Measurements from ENCODE around the gene VWA1. TPM values are rescaled to one million over a fixed set of nuclear protein-coding genes. Genes with fewer than 3 reads are reported as not detected.

VWA1 gene
- total RNA-seq, 2 donors from 2014 or later, result 47.1 to 55.5 TPM

- WGBS, 2 donors, result 53 to 83% methylated on average over 7 to 21 of the region's 21 CpGs
- no peaks in the 10 kb centered on the region for H3K9me3 ChIP-seq
- peak overlapping the region; percentile 2 to 78 (median 70) for H3K27ac ChIP-seq
- ATAC-seq (peak; percentile 20), DNase-seq (no peak)
- no peaks in the 10 kb centered on the region for H3K36me3 ChIP-seq (replicated peaks in 1 of 2; ENCODE audit: insufficient read depth in 1 of 2, low read depth in 2 of 2)
- no peaks in the 10 kb centered on the region for H3K27me3 ChIP-seq
- intact Hi-C loops (cut with DNase I), result no loop called here
- TF ChIP-seq POLR2A (IDR thresholded peaks at IDR 0.05) (no peak), CTCF (IDR thresholded peaks at IDR 0.05) (no peak)
- peaks cover 46% of the 10 kb centered on the region for H3K4me1 ChIP-seq
- H3K4me3 ChIP-seq, result no peak overlapping the region
Observed at GRCh38 chr1:1419363-1419812, 16.1 kb upstream of the VWA1 start.

GRCh38 chr1:1419813-1420653 lies 15.5 kb upstream of the VWA1 start:
- Histone ChIP-seq H3K27me3 (no peaks in the 10 kb centered on the region), H3K4me1 (peaks cover 46% of the 10 kb centered on the region), H3K4me3 (peak overlapping the region in 1 of 2 donors; percentile 10), H3K9me3 (no peaks in the 10 kb centered on the region), H3K27ac (peak overlapping the region; percentile 2 to 78 (median 70)), H3K36me3 (replicated peaks in 1 of 2; ENCODE audit: insufficient read depth in 1 of 2, low read depth in 2 of 2) (no peaks in the 10 kb centered on the region)
- WGBS, 2 donors, result 9 to 20% methylated on average over 2 to 76 of the region's 112 CpGs
- DNase-seq (peak in 3 of 4 donors; percentile 9 to 55 (median 39)), ATAC-seq (peak; percentile 75)
- TF ChIP-seq POLR2A (IDR thresholded peaks at IDR 0.05), result peak in 1 of 3 donors; percentile 27
- TF ChIP-seq CTCF (IDR thresholded peaks at IDR 0.05), result peak in 2 of 7 experiments; percentile 39 to 48
- intact Hi-C loops (cut with DNase I), result no loop called here

- Histone ChIP-seq H3K4me3 (peak overlapping the region in 1 of 2 donors; percentile 10), H3K4me1 (peaks cover 43% of the 10 kb centered on the region), H3K9me3 (no peaks in the 10 kb centered on the region), H3K27ac (peak overlapping the region; percentile 7 to 71 (median 56)), H3K27me3 (no peaks in the 10 kb centered on the region), H3K36me3 (replicated peaks in 1 of 2; ENCODE audit: insufficient read depth in 1 of 2, low read depth in 2 of 2) (no peaks in the 10 kb centered on the region)
- intact Hi-C loops (cut with DNase I), result no loop called here
- DNase-seq (peak in 1 of 4 donors; percentile 41), ATAC-seq (peak; percentile 11)
- TF ChIP-seq POLR2A (IDR thresholded peaks at IDR 0.05), result no peak
- TF ChIP-seq CTCF (IDR thresholded peaks at IDR 0.05), result no peak
- WGBS, 2 donors, result 31 to 78% methylated on average over 3 to 6 of the region's 12 CpGs
Observed at GRCh38 chr1:1420654-1421141, 14.8 kb upstream of the VWA1 start.

GRCh38 chr1:1421147-1421906 lies 14.2 kb upstream of the VWA1 start, which contains the start of gene ANKRD65:
Gene ANKRD65, minus strand, starts transcription at chr1:1421276. Its CDS starts 271 bp downstream, at chr1:1421005.
- no peaks in the 10 kb centered on the region for H3K27me3 ChIP-seq
- intact Hi-C loops (cut with DNase I), result no loop called here
- H3K9me3 ChIP-seq, result no peaks in the 10 kb centered on the region
- WGBS, 2 donors, result 69 to 76% methylated on average over 4 to 17 of the region's 18 CpGs
- peak in 3 of 4 donors; percentile 59 to 76 (median 71) for DNase-seq
- peak within 1 kb of the TSS; percentile 7 to 71 (median 56) for H3K27ac ChIP-seq
- peak; percentile 30 for ATAC-seq
- peaks cover 41% of the 10 kb centered on the region for H3K4me1 ChIP-seq
- TF ChIP-seq CTCF (IDR thresholded peaks at IDR 0.05) (no peak), POLR2A (IDR thresholded peaks at IDR 0.05) (peak in 2 of 3 donors; percentile 16 to 46)
- H3K4me3 ChIP-seq, result peak within 1 kb of the TSS in 1 of 2 donors; percentile 10
- no peaks in the 10 kb centered on the region for H3K36me3 ChIP-seq (replicated peaks in 1 of 2; ENCODE audit: insufficient read depth in 1 of 2, low read depth in 2 of 2)
